Natural killer cell (primary cell): ENCODE results near the gene E2F6. TPM values are rescaled to one million over a fixed set of nuclear protein-coding genes. Genes with fewer than 3 reads are reported as not detected.

Experiments
- ATAC-seq, 3 donors: fragments of 150-1000 bp in 2 of 3; fragments of 200-7000 bp in 1 of 3; cut with Tn5 transposase; 1 replicate in 1 of 3; 2 replicates in 2 of 3; pipeline ENCODE4 v1.10.0; 2021; ENCODE audit warnings: mild to moderate bottlenecking in 2 of 3, moderate library complexity in 2 of 3
- DNase-seq, 2 donors: peaks; one replicate each; pipeline versions ENCODE4 v3.0.0 to v3.0.0-alpha.2; 2013 to 2021; ENCODE audit warnings: mixed read lengths in 1 of 2
- H3K27ac ChIP-seq: one replicate; pipeline ENCODE4 v1.5.1; 2013; ENCODE audit warnings: mild to moderate bottlenecking, low read length
- H3K27me3 ChIP-seq: one replicate; pipeline ENCODE4 v1.6.1; 2013; ENCODE audit warnings: low read length; ENCODE audit not compliant: control insufficient read depth, insufficient read depth
- H3K36me3 ChIP-seq: one replicate; pipeline ENCODE4 v1.6.1; 2013; ENCODE audit warnings: low read length; ENCODE audit not compliant: control insufficient read depth, insufficient read depth
- H3K4me1 ChIP-seq: one replicate; pipeline ENCODE4 v1.6.1; 2013; ENCODE audit warnings: low read length; ENCODE audit not compliant: control insufficient read depth, insufficient read depth
- H3K4me3 ChIP-seq: one replicate; pipeline ENCODE4 v1.5.1; 2013; ENCODE audit warnings: low read length
- H3K9me3 ChIP-seq: one replicate; pipeline ENCODE4 v1.6.1; 2013; ENCODE audit warnings: low read length; ENCODE audit not compliant: control insufficient read depth, insufficient read depth
- H3K27ac Mint-ChIP-seq, 2 donors: one replicate each; pipeline ENCODE4 v1.8.0; 2022; ENCODE audit warnings: mild to moderate bottlenecking in 2 of 2, mixed read lengths in 2 of 2, moderate library complexity in 1 of 2
- H3K27me3 Mint-ChIP-seq, 2 donors: one replicate each; pipeline ENCODE4 v1.8.0; 2022; ENCODE audit warnings: low read depth in 2 of 2, mixed read lengths in 2 of 2
- H3K36me3 Mint-ChIP-seq: one replicate; pipeline ENCODE4 v1.8.0; 2022; ENCODE audit warnings: mixed read lengths
- H3K4me1 Mint-ChIP-seq, 2 donors: one replicate each; pipeline ENCODE4 v1.8.0; 2022; ENCODE audit warnings: mixed read lengths in 2 of 2
- H3K4me3 Mint-ChIP-seq: one replicate; pipeline ENCODE4 v1.8.0; 2022; ENCODE audit warnings: mild to moderate bottlenecking, moderate library complexity, mixed read lengths
- H3K9me3 Mint-ChIP-seq, 2 donors: one replicate each; pipeline ENCODE4 v1.8.0; 2022; ENCODE audit warnings: mixed read lengths in 2 of 2
- CTCF ChIP-seq: fragments of 200-600 bp; IDR thresholded peaks from one replicate; pipeline ENCODE4 v1.8.0; 2022; ENCODE audit warnings: antibody characterized with exemption
- WGBS: methylation state at CpG from one replicate; pipeline ENCODE4 v1.1.7; 2013; ENCODE audit warnings: missing lambda C conversion rate; ENCODE audit not compliant: insufficient coverage; 5-methylcytosine and 5-hydroxymethylcytosine counted together
- intact Hi-C: fragments of 100-400 bp; cut with micrococcal nuclease; formaldehyde crosslinking; loops from one replicate; pipeline ENCODE4 v1.14.2; 2022
- total RNA-seq, 4 donors: library from RNA; stranded (reverse); fragments of 120-200 nt in 1 of 4; gene quantifications; one replicate each; pipeline versions ENCODE4 v1.2.3 to v1.2.4, GENCODE V29; 2013 to 2022

The E2F6 gene
- total RNA-seq, 3 donors from 2014 or later (not counting 1 experiment from before 2014, with no cell fraction given) = 4.6 to 9.6 (median 8.3) TPM

- Mint-ChIP-seq H3K4me3 (no peak overlapping the region), H3K4me1 (no peaks in the 10 kb centered on the region), H3K9me3 (no peaks in the 10 kb centered on the region), H3K27ac (no peak overlapping the region), H3K27me3 (peaks cover 8 to 14% of the 10 kb centered on the region in 2 donors), H3K36me3 (no peaks in the 10 kb centered on the region)
- no peak for TF ChIP-seq CTCF
- no peak overlapping the region for H3K4me3 ChIP-seq
- no peaks in the 10 kb centered on the region for H3K4me1 ChIP-seq
- H3K27ac ChIP-seq = no peak overlapping the region
- no peaks in the 10 kb centered on the region for H3K36me3 ChIP-seq
- no peak for ATAC-seq
- no peak for DNase-seq
- H3K27me3 ChIP-seq = no peaks in the 10 kb centered on the region
- 93% methylated on average over 11 of the region's 15 CpGs for WGBS
- H3K9me3 ChIP-seq = no peaks in the 10 kb centered on the region
- intact Hi-C loops = no loop called here
Observed at GRCh38 chr2:11396467-11397445, 69.2 kb downstream of the E2F6 start.

- Histone ChIP-seq H3K36me3 (no peaks in the 10 kb centered on the region), H3K27ac (no peak overlapping the region), H3K4me1 (no peaks in the 10 kb centered on the region), H3K27me3 (no peaks in the 10 kb centered on the region), H3K4me3 (no peak overlapping the region), H3K9me3 (no peaks in the 10 kb centered on the region)
- H3K36me3 Mint-ChIP-seq = no peaks in the 10 kb centered on the region
- no peak overlapping the region for H3K4me3 Mint-ChIP-seq
- no peaks in the 10 kb centered on the region for H3K4me1 Mint-ChIP-seq
- peaks cover 8 to 14% of the 10 kb centered on the region in 2 donors for H3K27me3 Mint-ChIP-seq
- intact Hi-C loops = no loop called here
- no peak overlapping the region for H3K27ac Mint-ChIP-seq
- no peaks in the 10 kb centered on the region for H3K9me3 Mint-ChIP-seq
- ATAC-seq (no peak), DNase-seq (no peak)
- TF ChIP-seq CTCF = no peak
- 92% methylated on average over 8 of the region's 8 CpGs for WGBS
Observed at GRCh38 chr2:11396021-11396420, 69.9 kb downstream of the E2F6 start.

GRCh38 chr2:11395389-11395788, 70.6 kb downstream of the E2F6 start:
- no peaks in the 10 kb centered on the region for H3K4me1 ChIP-seq
- Mint-ChIP-seq H3K4me1 (no peaks in the 10 kb centered on the region), H3K4me3 (no peak overlapping the region), H3K27ac (no peak overlapping the region), H3K27me3 (peaks cover 8 to 11% of the 10 kb centered on the region in 2 donors), H3K9me3 (no peaks in the 10 kb centered on the region), H3K36me3 (no peaks in the 10 kb centered on the region)
- intact Hi-C loops = no loop called here
- no peak for ATAC-seq
- WGBS = 79% methylated on average over 9 of the region's 11 CpGs
- no peaks in the 10 kb centered on the region for H3K9me3 ChIP-seq
- no peak overlapping the region for H3K4me3 ChIP-seq
- no peak overlapping the region for H3K27ac ChIP-seq
- no peak for DNase-seq
- no peaks in the 10 kb centered on the region for H3K27me3 ChIP-seq
- no peaks in the 10 kb centered on the region for H3K36me3 ChIP-seq
- TF ChIP-seq CTCF = no peak

Other genes starting within 250 kb of the E2F6 start
- 10 to 100 TPM; 19.9 to 28.2 (median 21.9) TPM for gene ROCK2, start 121.5 kb downstream of the E2F6 start, total RNA-seq
- gene GREB1, start 67.9 kb upstream of the E2F6 start, total RNA-seq = 1 to 10 TPM in 2 of 3 donors, under 1 TPM in 1; 0.85 to 2.5 (median 2.4) TPM
- gene NTSR2, start 204.0 kb upstream of the E2F6 start, total RNA-seq = not detected